ENCODE measurements around the gene KCNIP1. TPM values are rescaled to one million over a fixed set of nuclear protein-coding genes. Genes with fewer than 3 reads are reported as not detected.

The KCNIP1 gene
- total RNA-seq, 1 donor from 2014 or later: 8.7 TPM

DNA sequence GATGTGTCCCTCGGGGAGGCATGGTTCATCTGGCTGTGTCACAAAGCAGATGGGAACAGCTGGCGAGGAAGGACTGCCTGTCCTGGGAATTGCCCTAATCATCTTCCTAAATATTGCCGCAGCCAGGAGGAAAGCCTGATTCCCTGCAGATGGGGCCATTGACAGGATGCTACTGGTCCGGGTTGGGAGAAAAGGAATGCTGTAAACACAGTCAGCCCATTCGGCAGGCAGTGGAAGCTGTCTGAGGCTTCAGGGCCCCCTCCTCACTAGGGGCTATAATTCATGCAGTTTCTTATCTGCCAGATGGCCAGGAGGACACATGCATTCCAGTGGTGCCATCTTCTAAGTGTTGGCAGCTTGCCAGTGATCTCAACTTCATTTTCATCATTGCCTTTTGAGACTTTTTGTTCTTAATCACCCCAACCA, 110.3 kb downstream of the KCNIP1 start:
- Mint-ChIP-seq H3K4me3 (ENCODE audit: unreplicated experiment) (no peak overlapping the region), H3K9me3 (ENCODE audit: low read depth) (no peaks in the 10 kb centered on the region), H3K4me1 (ENCODE audit: low read depth) (peaks cover 7% of the 10 kb centered on the region), H3K27ac (ENCODE audit: unreplicated experiment) (no peak overlapping the region), H3K36me3 (ENCODE audit: low read depth) (no peaks in the 10 kb centered on the region), H3K27me3 (ENCODE audit: low read depth) (no peaks in the 10 kb centered on the region)
- TF ChIP-seq, protein P1, sequence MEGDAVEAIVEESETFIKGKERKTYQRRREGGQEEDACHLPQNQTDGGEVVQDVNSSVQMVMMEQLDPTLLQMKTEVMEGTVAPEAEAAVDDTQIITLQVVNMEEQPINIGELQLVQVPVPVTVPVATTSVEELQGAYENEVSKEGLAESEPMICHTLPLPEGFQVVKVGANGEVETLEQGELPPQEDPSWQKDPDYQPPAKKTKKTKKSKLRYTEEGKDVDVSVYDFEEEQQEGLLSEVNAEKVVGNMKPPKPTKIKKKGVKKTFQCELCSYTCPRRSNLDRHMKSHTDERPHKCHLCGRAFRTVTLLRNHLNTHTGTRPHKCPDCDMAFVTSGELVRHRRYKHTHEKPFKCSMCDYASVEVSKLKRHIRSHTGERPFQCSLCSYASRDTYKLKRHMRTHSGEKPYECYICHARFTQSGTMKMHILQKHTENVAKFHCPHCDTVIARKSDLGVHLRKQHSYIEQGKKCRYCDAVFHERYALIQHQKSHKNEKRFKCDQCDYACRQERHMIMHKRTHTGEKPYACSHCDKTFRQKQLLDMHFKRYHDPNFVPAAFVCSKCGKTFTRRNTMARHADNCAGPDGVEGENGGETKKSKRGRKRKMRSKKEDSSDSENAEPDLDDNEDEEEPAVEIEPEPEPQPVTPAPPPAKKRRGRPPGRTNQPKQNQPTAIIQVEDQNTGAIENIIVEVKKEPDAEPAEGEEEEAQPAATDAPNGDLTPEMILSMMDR (IDR thresholded peaks at IDR 0.05): no peak
- DNase-seq (ENCODE audit: low spot score): peak; percentile 40

DNA sequence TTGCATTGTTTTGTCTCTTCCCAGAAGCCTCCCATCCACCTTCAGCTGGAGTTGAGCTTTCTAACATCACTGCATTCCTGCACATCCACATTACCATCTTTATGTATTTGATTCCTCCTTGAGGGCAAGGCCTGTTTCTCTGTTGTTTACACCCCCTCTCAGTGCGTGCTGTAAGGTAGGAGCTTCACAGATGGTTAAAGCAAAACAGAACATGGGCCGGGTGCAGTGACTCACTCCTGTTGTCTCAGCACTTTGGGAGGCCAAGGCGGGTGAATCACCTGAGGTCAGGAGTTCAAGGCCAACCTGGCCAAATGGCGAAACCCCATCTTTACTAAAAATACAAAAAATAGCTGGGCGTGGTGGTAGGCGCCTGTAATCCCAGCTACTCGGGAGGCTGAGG, 110.9 kb downstream of the KCNIP1 start:
- Mint-ChIP-seq H3K27me3 (ENCODE audit: low read depth) (no peaks in the 10 kb centered on the region), H3K4me1 (ENCODE audit: low read depth) (peaks cover 7% of the 10 kb centered on the region), H3K27ac (ENCODE audit: unreplicated experiment) (peak overlapping the region; percentile 51), H3K4me3 (ENCODE audit: unreplicated experiment) (no peak overlapping the region), H3K9me3 (ENCODE audit: low read depth) (no peaks in the 10 kb centered on the region), H3K36me3 (ENCODE audit: low read depth) (no peaks in the 10 kb centered on the region)
- TF ChIP-seq, protein P1 (IDR thresholded peaks at IDR 0.05): no peak
- DNase-seq (ENCODE audit: low spot score): peak; percentile 43

DNA sequence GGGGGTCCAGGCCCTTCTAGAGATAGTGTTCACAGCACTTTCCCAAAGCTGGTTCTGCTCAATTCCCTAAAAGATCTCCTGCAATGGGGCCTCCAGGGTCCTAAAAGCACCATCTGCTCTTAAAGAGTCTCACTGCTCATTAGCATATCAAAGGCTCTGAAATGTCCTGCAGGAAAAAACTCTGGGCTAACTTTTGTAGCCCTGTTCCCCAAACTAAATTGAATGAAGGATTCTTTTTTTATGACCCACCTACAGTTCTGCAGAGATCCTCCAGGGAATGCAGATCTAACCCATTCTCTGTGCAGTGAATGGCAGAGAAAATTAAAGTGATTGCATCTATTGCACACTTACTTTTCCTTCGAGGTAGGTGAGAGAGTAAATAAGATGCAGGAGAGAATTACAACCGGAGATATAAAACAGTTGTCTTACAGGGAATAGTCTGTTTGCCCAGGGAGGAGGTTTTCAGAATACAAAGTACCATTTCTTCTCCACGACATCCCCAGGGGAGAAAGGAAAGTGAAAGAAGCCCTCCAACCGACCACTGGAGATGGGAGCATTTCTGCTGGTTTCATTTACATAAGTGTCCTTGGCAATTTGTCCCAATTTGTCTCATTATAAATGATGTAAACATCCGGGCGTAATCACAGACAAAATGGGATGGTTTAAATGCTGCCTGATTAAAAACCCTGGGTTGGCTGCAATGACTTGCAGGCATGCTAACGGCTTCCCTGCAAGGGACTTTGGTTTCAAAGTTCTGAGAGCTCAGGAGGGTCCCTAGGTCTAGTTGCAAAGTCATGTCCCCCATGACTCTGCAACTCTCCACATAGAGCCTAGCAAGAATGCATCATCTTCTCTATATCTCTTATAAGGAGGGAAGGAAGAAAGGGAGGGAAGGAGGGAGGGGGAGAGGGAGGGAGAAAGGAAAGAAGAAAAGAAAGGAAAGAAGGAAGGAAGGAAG, 114.0 kb downstream of the KCNIP1 start:
- Mint-ChIP-seq H3K4me1 (ENCODE audit: low read depth) (peaks cover 7% of the 10 kb centered on the region), H3K4me3 (ENCODE audit: unreplicated experiment) (no peak overlapping the region), H3K36me3 (ENCODE audit: low read depth) (no peaks in the 10 kb centered on the region), H3K27me3 (ENCODE audit: low read depth) (no peaks in the 10 kb centered on the region), H3K9me3 (ENCODE audit: low read depth) (no peaks in the 10 kb centered on the region), H3K27ac (ENCODE audit: unreplicated experiment) (no peak overlapping the region)
- no peak for DNase-seq (ENCODE audit: low spot score)
- TF ChIP-seq, protein P1 (IDR thresholded peaks at IDR 0.05): no peak

DNA sequence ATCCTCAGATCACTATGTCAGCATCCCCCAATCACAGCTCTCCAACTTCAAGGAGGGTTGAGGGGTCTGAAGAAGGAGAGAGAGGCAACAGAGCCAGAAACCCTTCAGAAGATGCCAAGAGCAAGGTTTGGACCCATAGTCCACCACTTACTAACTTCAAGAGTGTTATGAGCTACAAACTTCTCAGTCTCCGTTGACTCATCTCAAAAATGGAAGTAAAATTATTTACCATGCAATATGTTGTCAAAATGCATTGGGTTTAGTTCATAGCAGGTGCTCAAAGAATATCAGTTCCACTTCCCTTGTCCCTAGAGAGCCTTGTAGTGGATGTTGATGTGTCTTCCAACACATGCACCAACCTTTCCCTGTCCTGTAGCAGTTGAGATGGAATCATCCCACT, 116.0 kb downstream of the KCNIP1 start:
- TF ChIP-seq, protein P1 (IDR thresholded peaks at IDR 0.05): no peak
- Mint-ChIP-seq H3K27me3 (ENCODE audit: low read depth) (peaks cover 1% of the 10 kb centered on the region), H3K4me1 (ENCODE audit: low read depth) (peaks cover 3% of the 10 kb centered on the region), H3K27ac (ENCODE audit: unreplicated experiment) (no peak overlapping the region), H3K4me3 (ENCODE audit: unreplicated experiment) (no peak overlapping the region), H3K36me3 (ENCODE audit: low read depth) (no peaks in the 10 kb centered on the region), H3K9me3 (ENCODE audit: low read depth) (no peaks in the 10 kb centered on the region)
- DNase-seq (ENCODE audit: low spot score): no peak

DNA sequence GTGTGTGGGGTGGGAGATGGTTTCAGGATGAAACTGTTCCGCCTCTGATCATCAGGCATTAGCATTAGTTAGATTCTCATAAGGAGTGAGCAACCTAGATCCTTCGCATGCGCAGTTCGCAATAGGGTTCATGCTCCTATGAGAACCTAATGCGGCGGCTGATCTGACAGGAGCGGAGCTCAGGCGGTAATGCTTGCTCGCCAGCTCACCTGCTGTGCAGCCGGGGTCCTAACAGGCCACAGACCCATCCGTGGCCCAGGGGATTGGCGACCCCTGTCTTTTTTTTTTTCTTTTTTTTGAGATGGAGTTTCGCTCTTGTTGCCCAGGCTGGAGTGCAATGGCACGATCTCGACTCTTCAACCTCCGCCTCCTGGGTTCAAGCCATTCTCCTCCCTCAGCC, 119.1 kb downstream of the KCNIP1 start:
- H3K4me1 Mint-ChIP-seq (ENCODE audit: low read depth): no peaks in the 10 kb centered on the region
- no peaks in the 10 kb centered on the region for H3K9me3 Mint-ChIP-seq (ENCODE audit: low read depth)
- H3K27ac Mint-ChIP-seq (ENCODE audit: unreplicated experiment): no peak overlapping the region
- DNase-seq (ENCODE audit: low spot score): peak; percentile 57
- H3K4me3 Mint-ChIP-seq (ENCODE audit: unreplicated experiment): no peak overlapping the region
- TF ChIP-seq, protein P1 (IDR thresholded peaks at IDR 0.05): no peak
- peaks cover 1% of the 10 kb centered on the region for H3K27me3 Mint-ChIP-seq (ENCODE audit: low read depth)
- no peaks in the 10 kb centered on the region for H3K36me3 Mint-ChIP-seq (ENCODE audit: low read depth)
